H9 (cell line): ENCODE measurements around the gene TSPOAP1. TPM values are rescaled to one million over a fixed set of nuclear protein-coding genes. Genes with fewer than 3 reads are reported as not detected.

Source experiments
- DNase-seq: peaks from one replicate; pipeline ENCODE4 v3.0.0-alpha.2; 2017
- H2AFZ ChIP-seq: one replicate; pipeline ENCODE4 v1.6.1; 2013; ENCODE audit warnings: mild to moderate bottlenecking, low read length, control low read depth, moderate library complexity
- H2AK5ac ChIP-seq: 2 replicates; pipeline ENCODE4 v1.6.1; 2013; ENCODE audit warnings: low read length, control low read depth, mixed read lengths; ENCODE audit not compliant: insufficient read length
- H2BK120ac ChIP-seq: one replicate; pipeline ENCODE4 v1.6.1; 2013; ENCODE audit warnings: low read depth, mild to moderate bottlenecking, low read length, control low read depth, inconsistent platforms; ENCODE audit not compliant: poor library complexity, severe bottlenecking
- H2BK12ac ChIP-seq: 2 replicates; pipeline ENCODE4 v1.6.1; 2013; ENCODE audit warnings: low read length, control low read depth, mixed read lengths, low read depth; ENCODE audit not compliant: insufficient read length
- H2BK15ac ChIP-seq: 2 replicates; pipeline ENCODE4 v1.6.1; 2013; ENCODE audit warnings: low read depth, low read length, control low read depth
- H2BK20ac ChIP-seq: one replicate; pipeline ENCODE4 v1.6.1; 2013; ENCODE audit warnings: low read depth, mild to moderate bottlenecking, low read length, control low read depth, inconsistent platforms; ENCODE audit not compliant: poor library complexity, severe bottlenecking
- H2BK5ac ChIP-seq: 2 replicates; pipeline ENCODE4 v1.6.1; 2013; ENCODE audit warnings: low read length, control low read depth, mixed read lengths; ENCODE audit not compliant: insufficient read length
- H3K14ac ChIP-seq: 2 replicates; pipeline ENCODE4 v1.6.1; 2013; ENCODE audit warnings: low read length, control low read depth; ENCODE audit not compliant: insufficient read depth
- H3K18ac ChIP-seq: 2 replicates; pipeline ENCODE4 v1.6.1; 2013; ENCODE audit warnings: low read depth, mild to moderate bottlenecking, mixed read lengths, low read length, control low read depth; ENCODE audit not compliant: insufficient read length
- H3K23ac ChIP-seq: 2 replicates; pipeline ENCODE4 v1.6.1; 2013; ENCODE audit warnings: low read length, control low read depth, mixed read lengths, low read depth; ENCODE audit not compliant: insufficient read length
- H3K23me2 ChIP-seq: 2 replicates; pipeline ENCODE4 v1.6.1; 2013; ENCODE audit warnings: low read depth, mild to moderate bottlenecking, mixed read lengths, low read length, control low read depth; ENCODE audit not compliant: insufficient read length, poor library complexity, severe bottlenecking
- H3K27ac ChIP-seq: 2 replicates; pipeline ENCODE4 v1.5.1; 2013; ENCODE audit warnings: low read length, control low read depth, mixed read lengths, low read depth; ENCODE audit not compliant: insufficient read length
- H3K27me3 ChIP-seq: 2 replicates; pipeline ENCODE4 v1.6.1; 2013; ENCODE audit warnings: low read length, control low read depth, inconsistent platforms; ENCODE audit not compliant: insufficient read depth
- H3K4ac ChIP-seq: 2 replicates; pipeline ENCODE4 v1.6.1; 2013; ENCODE audit warnings: low read depth, mild to moderate bottlenecking, control low read depth, inconsistent platforms, low read length, moderate library complexity
- H3K4me1 ChIP-seq: 2 replicates; pipeline ENCODE4 v1.6.1; 2013; ENCODE audit warnings: low read length, control low read depth, inconsistent platforms; ENCODE audit not compliant: insufficient read depth
- H3K4me2 ChIP-seq: 2 replicates; pipeline ENCODE4 v1.6.1; 2013; ENCODE audit warnings: low read length, control low read depth, mixed read lengths; ENCODE audit not compliant: insufficient read length, insufficient read depth
- H3K56ac ChIP-seq: 2 replicates; pipeline ENCODE4 v1.6.1; 2013; ENCODE audit warnings: low read depth, mild to moderate bottlenecking, mixed read lengths, low read length, control low read depth; ENCODE audit not compliant: insufficient read length
- H3K79me1 ChIP-seq: 2 replicates; pipeline ENCODE4 v1.6.1; 2013; ENCODE audit warnings: low read depth, mild to moderate bottlenecking, moderate library complexity, low read length, control low read depth, inconsistent platforms; ENCODE audit not compliant: insufficient read depth, poor library complexity, severe bottlenecking
- H3K79me2 ChIP-seq: 2 replicates; pipeline ENCODE4 v1.6.1; 2013; ENCODE audit warnings: low read length, control low read depth, inconsistent platforms; ENCODE audit not compliant: insufficient read depth
- H3K9ac ChIP-seq: 2 replicates; pipeline ENCODE4 v1.6.1; 2013; ENCODE audit warnings: low read length, control low read depth, mixed read lengths; ENCODE audit not compliant: insufficient read length; ENCODE audit errors: extremely low read depth
- H3K9me3 ChIP-seq: one replicate; pipeline ENCODE4 v1.6.1; 2013; ENCODE audit warnings: low read depth, low read length, inconsistent platforms; ENCODE audit not compliant: control insufficient read depth
- H3T11ph ChIP-seq: one replicate; pipeline ENCODE4 v1.6.1; 2013; ENCODE audit warnings: mild to moderate bottlenecking, low read length, control low read depth, inconsistent platforms
- H4K20me1 ChIP-seq: one replicate; pipeline ENCODE4 v1.6.1; 2013; ENCODE audit not compliant: control insufficient read depth, insufficient read length, insufficient read depth
- H4K5ac ChIP-seq: 2 replicates; pipeline ENCODE4 v1.6.1; 2013; ENCODE audit warnings: low read depth, mild to moderate bottlenecking, mixed read lengths, low read length, control low read depth; ENCODE audit not compliant: insufficient read length
- H4K8ac ChIP-seq: replicated peaks from 2 replicates; pipeline ENCODE4 v1.6.1; 2013; ENCODE audit warnings: low read length, control low read depth, mixed read lengths, low read depth; ENCODE audit not compliant: insufficient read length
- H4K91ac ChIP-seq: 2 replicates; pipeline ENCODE4 v1.6.1; 2013; ENCODE audit warnings: low read depth, mild to moderate bottlenecking, moderate library complexity, mixed read lengths, low read length, control low read depth; ENCODE audit not compliant: insufficient read length
- H3K27ac Mint-ChIP-seq, 3 experiments: 2 replicates in 2 of 3; 3 replicates in 1 of 3; pipeline ENCODE4 v1.8.0; 2020 to 2021; ENCODE audit warnings: mixed read lengths in 3 of 3, mild to moderate bottlenecking in 1 of 3, moderate library complexity in 1 of 3
- H3K27me3 Mint-ChIP-seq: 2 replicates; pipeline ENCODE4 v1.8.0; 2021; ENCODE audit warnings: low read depth, mild to moderate bottlenecking, moderate library complexity, mixed read lengths
- H3K36me3 Mint-ChIP-seq, 3 experiments: 2 replicates in 2 of 3; 3 replicates in 1 of 3; pipeline ENCODE4 v1.8.0; 2020 to 2021; ENCODE audit warnings: low read depth in 3 of 3, mixed read lengths in 3 of 3; ENCODE audit not compliant: insufficient read depth in 1 of 3
- H3K4me1 Mint-ChIP-seq, 2 experiments: 2 replicates each; pipeline ENCODE4 v1.8.0; 2020; ENCODE audit warnings: mixed read lengths in 2 of 2
- H3K4me3 Mint-ChIP-seq, 2 experiments: 2 replicates in 1 of 2; 3 replicates in 1 of 2; pipeline ENCODE4 v1.8.0; 2020 to 2021; ENCODE audit warnings: mild to moderate bottlenecking in 2 of 2, mixed read lengths in 2 of 2, moderate library complexity in 1 of 2
- H3K9me3 Mint-ChIP-seq, 2 experiments: 2 replicates in 1 of 2; 3 replicates in 1 of 2; pipeline ENCODE4 v1.8.0; 2020; ENCODE audit warnings: mild to moderate bottlenecking in 2 of 2, mixed read lengths in 2 of 2, moderate library complexity in 1 of 2
- WGBS: extraction: QIAGEN DNeasy Blood & Tissue Kit; methylation state at CpG from one replicate; pipeline ENCODE4 v1.1.7; 2013; ENCODE audit warnings: missing lambda C conversion rate, low lambda C conversion rate, mixed read lengths; ENCODE audit not compliant: insufficient read length; ENCODE audit errors: extremely low coverage; 5-methylcytosine and 5-hydroxymethylcytosine counted together
- total RNA-seq: library from RNA; stranded (reverse); gene quantifications from 2 replicates; pipeline ENCODE4 v1.2.1, GENCODE V29; 2021
- TF ChIP-seq, protein P1 (sequence below): fragments of 200-600 bp; sonication (generic); conservative IDR thresholded peaks from 3 replicates; pipeline ENCODE4 v1.8.0; 2021; ENCODE audit warnings: antibody characterized with exemption, mild to moderate bottlenecking

Gene TSPOAP1
- total RNA-seq, 1 experiment from 2014 or later, result 17.3 TPM

DNA sequence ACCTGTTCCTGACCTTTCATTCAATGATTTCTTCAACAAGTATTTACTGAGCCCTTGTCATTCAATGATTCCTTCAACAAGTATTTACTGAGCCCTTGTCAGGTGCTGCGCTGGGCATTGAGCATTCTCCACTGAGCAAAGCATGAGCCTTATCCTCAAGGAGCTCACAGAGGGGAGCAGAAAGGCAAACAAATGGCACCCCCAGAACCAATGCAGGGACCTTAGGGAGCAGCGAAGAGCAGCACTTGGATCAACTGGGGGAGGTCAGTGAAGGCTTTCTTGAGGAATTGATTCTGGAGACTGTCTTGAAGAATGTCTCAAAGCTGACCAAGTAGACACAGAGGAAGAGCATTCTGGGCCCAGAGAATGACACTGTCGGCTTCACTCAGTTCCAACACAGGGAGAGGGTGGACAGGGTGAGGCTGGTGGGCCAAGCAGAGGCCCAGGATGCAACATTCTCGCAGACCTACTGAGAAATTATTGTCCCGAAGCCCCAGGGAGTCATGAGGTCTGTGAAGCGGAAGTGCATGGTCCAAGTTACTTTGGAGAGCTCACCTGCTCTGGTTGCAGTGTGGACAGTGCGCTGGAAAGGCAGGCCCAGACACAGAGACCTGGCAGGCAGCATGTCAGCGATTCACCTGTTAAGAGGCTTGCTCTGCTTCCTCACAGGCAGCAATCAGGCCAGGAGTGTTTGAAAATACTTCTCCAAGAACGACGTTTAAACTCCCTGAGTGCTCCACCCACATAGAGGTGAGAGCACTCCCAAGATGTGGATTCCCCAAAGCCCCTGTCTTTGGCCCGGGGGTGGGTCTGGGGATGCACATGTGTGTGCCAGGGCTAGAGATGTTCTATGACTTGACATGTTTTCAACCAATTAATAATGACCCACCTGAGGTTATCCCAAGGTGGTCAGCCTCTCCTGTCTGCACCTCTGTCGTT lies 44.7 kb downstream of the TSPOAP1 start:
- peaks cover 22 to 28% of the 10 kb centered on the region in 2 experiments for H3K4me1 Mint-ChIP-seq
- Histone ChIP-seq H2BK12ac (no peak overlapping the region), H4K5ac (no peak overlapping the region), H3K14ac (no peak overlapping the region), H3K27ac (no peak overlapping the region), H3K9ac (no peak overlapping the region), H3K23ac (no peak overlapping the region), H3K18ac (no peak overlapping the region), H3K56ac (no peak overlapping the region), H3K4me2 (no peak overlapping the region), H2BK15ac (no peak overlapping the region), H3T11ph (no peak overlapping the region), H2BK20ac (no peak overlapping the region), H3K23me2 (no peaks in the 10 kb centered on the region), H3K4me1 (peaks cover 3% of the 10 kb centered on the region; the same call in 1 of the 2 replicates), H2AFZ (no peak overlapping the region), H3K4ac (no peak overlapping the region), H2AK5ac (no peak overlapping the region), H2BK5ac (no peak overlapping the region), H4K8ac (no peak overlapping the region), H2BK120ac (no peak overlapping the region), H4K91ac (no peak overlapping the region), H4K20me1 (no peaks in the 10 kb centered on the region), H3K27me3 (no peaks in the 10 kb centered on the region), H3K9me3 (no peaks in the 10 kb centered on the region), H3K79me1 (no peaks in the 10 kb centered on the region), H3K79me2 (no peaks in the 10 kb centered on the region)
- H3K4me3 Mint-ChIP-seq, result no peak overlapping the region
- TF ChIP-seq, protein P1, sequence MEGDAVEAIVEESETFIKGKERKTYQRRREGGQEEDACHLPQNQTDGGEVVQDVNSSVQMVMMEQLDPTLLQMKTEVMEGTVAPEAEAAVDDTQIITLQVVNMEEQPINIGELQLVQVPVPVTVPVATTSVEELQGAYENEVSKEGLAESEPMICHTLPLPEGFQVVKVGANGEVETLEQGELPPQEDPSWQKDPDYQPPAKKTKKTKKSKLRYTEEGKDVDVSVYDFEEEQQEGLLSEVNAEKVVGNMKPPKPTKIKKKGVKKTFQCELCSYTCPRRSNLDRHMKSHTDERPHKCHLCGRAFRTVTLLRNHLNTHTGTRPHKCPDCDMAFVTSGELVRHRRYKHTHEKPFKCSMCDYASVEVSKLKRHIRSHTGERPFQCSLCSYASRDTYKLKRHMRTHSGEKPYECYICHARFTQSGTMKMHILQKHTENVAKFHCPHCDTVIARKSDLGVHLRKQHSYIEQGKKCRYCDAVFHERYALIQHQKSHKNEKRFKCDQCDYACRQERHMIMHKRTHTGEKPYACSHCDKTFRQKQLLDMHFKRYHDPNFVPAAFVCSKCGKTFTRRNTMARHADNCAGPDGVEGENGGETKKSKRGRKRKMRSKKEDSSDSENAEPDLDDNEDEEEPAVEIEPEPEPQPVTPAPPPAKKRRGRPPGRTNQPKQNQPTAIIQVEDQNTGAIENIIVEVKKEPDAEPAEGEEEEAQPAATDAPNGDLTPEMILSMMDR, result no peak
- no peaks in the 10 kb centered on the region for H3K9me3 Mint-ChIP-seq
- H3K36me3 Mint-ChIP-seq, result no peaks in the 10 kb centered on the region; a peak in 1 of 7 replicates
- peaks cover 3% of the 10 kb centered on the region for H3K27me3 Mint-ChIP-seq
- H3K27ac Mint-ChIP-seq, result peak overlapping the region; percentile 75 to 85 (median 84); a peak in 6 of 7 replicates
- WGBS, result no CpG with 5 or more reads among the region's 12 CpGs
- DNase-seq, result no peak
